Endothelial cell of umbilical vein (primary cell): Measurements from ENCODE around the gene TCF7L2. TPM values are rescaled to one million over a fixed set of nuclear protein-coding genes. Genes with fewer than 3 reads are reported as not detected.

Experiments used
- BruUV-seq: library from RNA; stranded (reverse); fragments of 400-500 nt; replicated peaks from 2 replicates; lab custom pipeline; 2021; lab: Mats Ljungman, UMichigan
- CTCF ChIA-PET: fragments of 300-600, 350-600 bp; sonication (Branson Sonifier 250); formaldehyde crosslinking; loops from one replicate; lab custom pipeline; 2021; ENCODE audit warnings: antibody characterized with exemption, inconsistent platforms; lab: Charles Lee
- POLR2A ChIA-PET: fragments of 300-600, 350-600 bp; sonication (Branson Sonifier 250); formaldehyde crosslinking; loops from one replicate; lab custom pipeline; 2021; ENCODE audit warnings: antibody characterized with exemption, inconsistent platforms; lab: Charles Lee
- DNase-seq: peaks from one replicate; pipeline ENCODE4 v3.0.0-alpha.2; 2011; ENCODE audit warnings: low read depth, low spot score
- FAIRE-seq: peaks from 2 replicates; lab custom pipeline; 2011; peaks lifted over from hg19 to GRCh38; lab: Jason Lieb, UNC
- H2AFZ ChIP-seq: 2 replicates; pipeline ENCODE4 v1.6.0; 2012; ENCODE audit warnings: low read depth, low read length, control low read depth, inconsistent platforms
- H3K27ac ChIP-seq: 2 replicates; pipeline ENCODE4 v1.5.1; 2011; ENCODE audit warnings: low read depth, mild to moderate bottlenecking, control low read depth, low read length, moderate library complexity; ENCODE audit not compliant: insufficient read depth
- H3K27me3 ChIP-seq, 2 experiments: 2 replicates each; pipeline versions ENCODE4 v1.6.0 to v1.6.1; 2011; ENCODE audit warnings: low read length in 2 of 2, mixed read lengths in 1 of 2; ENCODE audit not compliant: control insufficient read depth in 2 of 2, insufficient read depth in 2 of 2
- H3K36me3 ChIP-seq, 2 experiments: 2 replicates in 1 of 2; 3 replicates in 1 of 2; pipeline ENCODE4 v1.5.1; 2011; ENCODE audit warnings: low read length in 2 of 2, mild to moderate bottlenecking in 1 of 2, moderate library complexity in 1 of 2; ENCODE audit not compliant: control insufficient read depth in 2 of 2, insufficient read depth in 2 of 2; ENCODE audit errors: extremely low read depth in 1 of 2
- H3K4me1 ChIP-seq: 3 replicates; pipeline ENCODE4 v1.5.1; 2011; ENCODE audit warnings: mild to moderate bottlenecking, low read length; ENCODE audit not compliant: control insufficient read depth, insufficient read depth; ENCODE audit errors: extremely low read depth
- H3K4me2 ChIP-seq: 2 replicates; pipeline ENCODE4 v1.6.1; 2011; ENCODE audit warnings: low read length, control low read depth, mixed read lengths; ENCODE audit not compliant: insufficient read depth
- H3K4me3 ChIP-seq, 3 experiments: fragments of 200-600 bp in 1 of 3; sonication (generic), shearing (Covaris generic) in 1 of 3; replicated peaks in 1 of 3; 2 replicates each; pipeline ENCODE4 v1.5.1; 2011 to 2016; ENCODE audit warnings: control low read depth in 3 of 3, low read length in 3 of 3, mild to moderate bottlenecking in 2 of 3, inconsistent platforms in 1 of 3, low read depth in 1 of 3, moderate library complexity in 1 of 3; ENCODE audit not compliant: insufficient read depth in 1 of 3
- H3K79me2 ChIP-seq: 2 replicates; pipeline ENCODE4 v1.6.0; 2012; ENCODE audit warnings: low read length, inconsistent platforms; ENCODE audit not compliant: control insufficient read depth, insufficient read depth
- H3K9ac ChIP-seq: replicated peaks from 2 replicates; pipeline ENCODE3; 2011; ENCODE audit warnings: low read length, control low read depth; ENCODE audit not compliant: insufficient read depth; ENCODE audit errors: extremely low read depth
- H3K9me1 ChIP-seq: replicated peaks from 3 replicates; pipeline ENCODE4 v1.6.0; 2011; ENCODE audit warnings: mild to moderate bottlenecking, low read length; ENCODE audit not compliant: control insufficient read depth, insufficient read depth; ENCODE audit errors: extremely low read depth
- H3K9me3 ChIP-seq: replicated peaks from 2 replicates; pipeline ENCODE4 v1.5.1; 2012; ENCODE audit warnings: low read length, inconsistent platforms; ENCODE audit not compliant: control insufficient read depth, insufficient read depth
- H4K20me1 ChIP-seq: replicated peaks from 2 replicates; pipeline ENCODE3; 2011; ENCODE audit warnings: mild to moderate bottlenecking, low read length; ENCODE audit not compliant: control insufficient read depth, insufficient read depth; ENCODE audit errors: extremely low read depth
- EZH2 ChIP-seq: IDR thresholded peaks from 2 replicates; pipeline ENCODE4 v1.6.1; 2012; ENCODE audit warnings: borderline replicate concordance, low read depth, mild to moderate bottlenecking, moderate library complexity, low read length, inconsistent platforms; ENCODE audit not compliant: severe bottlenecking
- FOS ChIP-seq: IDR thresholded peaks from 2 replicates; pipeline ENCODE4 v1.6.1; 2011; ENCODE audit warnings: mild to moderate bottlenecking, low read length, moderate library complexity, borderline replicate concordance; ENCODE audit not compliant: insufficient read depth
- GATA2 ChIP-seq: IDR thresholded peaks from 2 replicates; pipeline ENCODE4 v1.7.0; 2011; ENCODE audit warnings: low read depth, mild to moderate bottlenecking, moderate library complexity, mixed read lengths, low read length; ENCODE audit not compliant: insufficient read length, insufficient read depth
- JUN ChIP-seq: IDR thresholded peaks from 2 replicates; pipeline ENCODE4 v1.6.1; 2011; ENCODE audit warnings: borderline replicate concordance, low read depth; ENCODE audit not compliant: insufficient read length, insufficient read depth
- MYC ChIP-seq: IDR thresholded peaks from one replicate; pipeline ENCODE4 v1.6.1; 2011; ENCODE audit warnings: mild to moderate bottlenecking, low read depth, low read length
- POLR2A ChIP-seq: IDR thresholded peaks from 2 replicates; pipeline ENCODE4 v1.6.1; 2012; ENCODE audit warnings: low read depth, mild to moderate bottlenecking, control low read depth, low read length
- POLR2AphosphoS5 ChIP-seq: IDR thresholded peaks from 2 replicates; pipeline ENCODE4 v1.6.1; 2012; ENCODE audit warnings: low read depth, mild to moderate bottlenecking, control low read depth, low read length, moderate library complexity; ENCODE audit not compliant: insufficient read depth
- dilution Hi-C: fragments of 300-500 bp; cut with MboI; formaldehyde crosslinking; loops from one replicate; pipeline ENCODE4 v1.15.0; 2019; ENCODE audit warnings: low sequenced_read_pairs; ENCODE audit not compliant: extremely low pct_ligation_motif_present
- intact Hi-C: fragments of 100-400 bp; cut with micrococcal nuclease; formaldehyde crosslinking; loops from one replicate; pipeline ENCODE4 v1.10.0; 2022
- polyA plus RNA-seq, 4 experiments: library from polyadenylated mRNA; depleted of rRNA in 3 of 4; stranded (reverse) in 3 of 4; unstranded in 1 of 4; fragments of >200 nt; gene quantifications; 2 replicates each; pipeline versions ENCODE4 v1.2.1 to v1.2.3, GENCODE V29; 2011 to 2012; ENCODE audit warnings: missing spikeins in 1 of 4
- total RNA-seq: library from RNA; stranded (reverse); gene quantifications from 2 replicates; pipeline ENCODE4 v1.2.3, GENCODE V29; 2021
- TF ChIP-seq, protein P1 (sequence below): IDR thresholded peaks from 2 replicates; pipeline ENCODE4 v1.6.1; 2011; ENCODE audit not compliant: insufficient read depth, insufficient read length
- TF ChIP-seq, protein P2 (sequence below), 2 donors: IDR thresholded peaks; 1 replicate in 1 of 2; 2 replicates in 1 of 2; pipeline ENCODE4 v1.5.1; 2011; ENCODE audit warnings: low read length in 2 of 2, mild to moderate bottlenecking in 2 of 2, moderate library complexity in 2 of 2, control low read depth in 1 of 2, inconsistent platforms in 1 of 2, low read depth in 1 of 2; ENCODE audit not compliant: insufficient read depth in 1 of 2; ENCODE audit errors: extremely low read depth in 1 of 2

The TCF7L2 gene
- total and polyA plus RNA-seq, 2 donors (not counting 3 experiments of a cell fraction or from before 2014, with no cell fraction given), result 9.9 to 21.8 TPM

DNA sequence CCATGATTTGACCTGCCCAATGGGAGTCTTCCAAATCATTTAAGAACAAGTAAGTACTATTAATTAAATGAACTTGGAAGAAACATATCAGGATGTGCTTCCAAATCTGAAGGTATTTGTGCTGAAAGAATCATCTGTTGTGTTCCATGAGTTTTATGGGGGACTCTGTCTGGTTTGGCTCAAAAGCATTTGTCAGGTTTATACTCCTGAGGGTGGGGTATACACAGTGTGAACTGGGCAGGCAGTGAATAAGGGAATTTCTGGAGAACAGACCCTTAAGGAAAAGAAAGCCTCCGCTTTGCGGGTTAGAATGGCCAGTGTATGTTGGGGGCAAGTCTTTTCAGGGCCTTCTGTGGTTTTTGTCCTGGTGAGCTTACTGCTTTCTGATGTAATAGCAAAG, 29.9 kb downstream of the TCF7L2 start:
- TF ChIP-seq POLR2AphosphoS5, result no peak
- no peak for TF ChIP-seq JUN
- no peak for TF ChIP-seq FOS
- TF ChIP-seq, protein P1, sequence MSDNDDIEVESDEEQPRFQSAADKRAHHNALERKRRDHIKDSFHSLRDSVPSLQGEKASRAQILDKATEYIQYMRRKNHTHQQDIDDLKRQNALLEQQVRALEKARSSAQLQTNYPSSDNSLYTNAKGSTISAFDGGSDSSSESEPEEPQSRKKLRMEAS, result no peak
- TF ChIP-seq POLR2A, result no peak
- TF ChIP-seq, protein P2, sequence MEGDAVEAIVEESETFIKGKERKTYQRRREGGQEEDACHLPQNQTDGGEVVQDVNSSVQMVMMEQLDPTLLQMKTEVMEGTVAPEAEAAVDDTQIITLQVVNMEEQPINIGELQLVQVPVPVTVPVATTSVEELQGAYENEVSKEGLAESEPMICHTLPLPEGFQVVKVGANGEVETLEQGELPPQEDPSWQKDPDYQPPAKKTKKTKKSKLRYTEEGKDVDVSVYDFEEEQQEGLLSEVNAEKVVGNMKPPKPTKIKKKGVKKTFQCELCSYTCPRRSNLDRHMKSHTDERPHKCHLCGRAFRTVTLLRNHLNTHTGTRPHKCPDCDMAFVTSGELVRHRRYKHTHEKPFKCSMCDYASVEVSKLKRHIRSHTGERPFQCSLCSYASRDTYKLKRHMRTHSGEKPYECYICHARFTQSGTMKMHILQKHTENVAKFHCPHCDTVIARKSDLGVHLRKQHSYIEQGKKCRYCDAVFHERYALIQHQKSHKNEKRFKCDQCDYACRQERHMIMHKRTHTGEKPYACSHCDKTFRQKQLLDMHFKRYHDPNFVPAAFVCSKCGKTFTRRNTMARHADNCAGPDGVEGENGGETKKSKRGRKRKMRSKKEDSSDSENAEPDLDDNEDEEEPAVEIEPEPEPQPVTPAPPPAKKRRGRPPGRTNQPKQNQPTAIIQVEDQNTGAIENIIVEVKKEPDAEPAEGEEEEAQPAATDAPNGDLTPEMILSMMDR (IDR thresholded peaks at IDR 0.05; ENCODE audit: extremely low read depth in 1 of 2, insufficient read depth in 1 of 2, low read depth in 1 of 2, low read length in 2 of 2), result no peak
- TF ChIP-seq GATA2, result no peak
- TF ChIP-seq MYC, result no peak
- no peak for TF ChIP-seq EZH2
- ChIA-PET CTCF (no interaction called here), POLR2A (no interaction called here)
- intact Hi-C loops, result no loop called here
- H3K27ac ChIP-seq, result no peak overlapping the region
- H3K36me3 ChIP-seq, result no peaks in the 10 kb centered on the region
- H3K9me3 ChIP-seq, result no peaks in the 10 kb centered on the region
- H3K4me3 ChIP-seq, result no peak overlapping the region
- no peak overlapping the region for H3K4me2 ChIP-seq
- FAIRE-seq (no peak), DNase-seq (no peak)
- no peak overlapping the region for H3K9ac ChIP-seq
- dilution Hi-C loops, result no loop called here
- H3K27me3 ChIP-seq, result no peaks in the 10 kb centered on the region
- H3K9me1 ChIP-seq, result no peaks in the 10 kb centered on the region
- H3K4me1 ChIP-seq, result no peaks in the 10 kb centered on the region
- H4K20me1 ChIP-seq, result peaks cover 2% of the 10 kb centered on the region
- H2AFZ ChIP-seq, result no peak overlapping the region
- no TSS peak for BruUV-seq
- peaks cover 7% of the 10 kb centered on the region for H3K79me2 ChIP-seq
